Mesothelial cell of epicardium (in vitro differentiated cells): ENCODE measurements around the gene STK40. TPM values are rescaled to one million over a fixed set of nuclear protein-coding genes. Genes with fewer than 3 reads are reported as not detected.
A peak's percentile ranks its signal among the peaks of the same experiment; 100 is the strongest.

Experiments
- DNase-seq, 2 experiments: peaks; one replicate each; pipeline ENCODE4 v3.0.0; 2021; ENCODE audit warnings: low spot score in 2 of 2; ENCODE audit not compliant: unreplicated experiment in 2 of 2
- H3K27ac Mint-ChIP-seq: 2 replicates; pipeline ENCODE4 v1.8.0; 2021; ENCODE audit warnings: mixed read lengths
- H3K27me3 Mint-ChIP-seq: 2 replicates; pipeline ENCODE4 v1.8.0; 2021; ENCODE audit warnings: low read depth, mixed read lengths
- H3K36me3 Mint-ChIP-seq: 2 replicates; pipeline ENCODE4 v1.8.0; 2021; ENCODE audit warnings: mixed read lengths
- H3K4me1 Mint-ChIP-seq: 2 replicates; pipeline ENCODE4 v1.8.0; 2021; ENCODE audit warnings: mixed read lengths
- H3K4me3 Mint-ChIP-seq: 2 replicates; pipeline ENCODE4 v1.8.0; 2021; ENCODE audit warnings: mild to moderate bottlenecking, moderate library complexity, mixed read lengths
- H3K9me3 Mint-ChIP-seq: 2 replicates; pipeline ENCODE4 v1.8.0; 2021; ENCODE audit warnings: mixed read lengths
- total RNA-seq: library from RNA; stranded (reverse); gene quantifications from 3 replicates; pipeline ENCODE4 v1.2.1, GENCODE V29; 2021
- TF ChIP-seq, protein P1 (sequence below): fragments of 200-600 bp; sonication (generic); IDR thresholded peaks from one replicate; pipeline ENCODE4 v1.5.0; 2021; ENCODE audit warnings: antibody characterized with exemption; ENCODE audit not compliant: unreplicated experiment

Gene STK40
- total RNA-seq, 1 donor from 2014 or later = 42.7 TPM

DNA sequence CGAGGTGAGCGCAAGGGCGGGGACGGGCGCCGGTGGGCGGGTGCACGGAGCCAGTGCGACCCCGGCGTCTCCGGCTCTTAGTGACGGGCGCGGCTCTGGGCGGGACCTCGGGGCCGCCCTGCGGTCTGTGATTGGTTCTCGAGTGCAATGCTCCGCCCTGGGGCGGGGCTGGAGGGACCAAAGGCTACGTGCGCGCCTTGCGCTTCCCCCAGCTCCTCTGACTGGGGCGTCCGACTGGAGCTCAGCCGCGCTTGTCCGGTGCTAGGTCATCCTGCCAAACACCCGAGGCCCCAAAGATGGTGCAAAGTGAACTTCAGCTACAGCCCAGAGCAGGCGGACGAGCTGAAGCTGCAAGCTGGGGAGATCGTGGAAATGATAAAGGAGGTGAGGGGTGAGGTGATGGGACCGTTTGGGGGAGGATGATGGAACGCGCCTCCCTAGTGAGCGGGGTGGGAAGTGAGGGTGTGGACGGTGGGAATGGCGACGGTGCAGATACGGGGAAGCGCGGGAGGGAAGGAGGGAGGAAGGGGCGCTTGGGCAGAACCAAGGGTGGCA is 78.7 kb downstream of the STK40 start:
- peak; percentile 92 to 96 for DNase-seq
- H3K27ac Mint-ChIP-seq = peak overlapping the region; percentile 95
- peaks cover 17% of the 10 kb centered on the region for H3K4me1 Mint-ChIP-seq
- TF ChIP-seq, protein P1, sequence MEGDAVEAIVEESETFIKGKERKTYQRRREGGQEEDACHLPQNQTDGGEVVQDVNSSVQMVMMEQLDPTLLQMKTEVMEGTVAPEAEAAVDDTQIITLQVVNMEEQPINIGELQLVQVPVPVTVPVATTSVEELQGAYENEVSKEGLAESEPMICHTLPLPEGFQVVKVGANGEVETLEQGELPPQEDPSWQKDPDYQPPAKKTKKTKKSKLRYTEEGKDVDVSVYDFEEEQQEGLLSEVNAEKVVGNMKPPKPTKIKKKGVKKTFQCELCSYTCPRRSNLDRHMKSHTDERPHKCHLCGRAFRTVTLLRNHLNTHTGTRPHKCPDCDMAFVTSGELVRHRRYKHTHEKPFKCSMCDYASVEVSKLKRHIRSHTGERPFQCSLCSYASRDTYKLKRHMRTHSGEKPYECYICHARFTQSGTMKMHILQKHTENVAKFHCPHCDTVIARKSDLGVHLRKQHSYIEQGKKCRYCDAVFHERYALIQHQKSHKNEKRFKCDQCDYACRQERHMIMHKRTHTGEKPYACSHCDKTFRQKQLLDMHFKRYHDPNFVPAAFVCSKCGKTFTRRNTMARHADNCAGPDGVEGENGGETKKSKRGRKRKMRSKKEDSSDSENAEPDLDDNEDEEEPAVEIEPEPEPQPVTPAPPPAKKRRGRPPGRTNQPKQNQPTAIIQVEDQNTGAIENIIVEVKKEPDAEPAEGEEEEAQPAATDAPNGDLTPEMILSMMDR = no peak
- no peaks in the 10 kb centered on the region for H3K27me3 Mint-ChIP-seq
- no peaks in the 10 kb centered on the region for H3K9me3 Mint-ChIP-seq
- peak overlapping the region; percentile 99 for H3K4me3 Mint-ChIP-seq
- H3K36me3 Mint-ChIP-seq = peaks cover 29% of the 10 kb centered on the region

DNA sequence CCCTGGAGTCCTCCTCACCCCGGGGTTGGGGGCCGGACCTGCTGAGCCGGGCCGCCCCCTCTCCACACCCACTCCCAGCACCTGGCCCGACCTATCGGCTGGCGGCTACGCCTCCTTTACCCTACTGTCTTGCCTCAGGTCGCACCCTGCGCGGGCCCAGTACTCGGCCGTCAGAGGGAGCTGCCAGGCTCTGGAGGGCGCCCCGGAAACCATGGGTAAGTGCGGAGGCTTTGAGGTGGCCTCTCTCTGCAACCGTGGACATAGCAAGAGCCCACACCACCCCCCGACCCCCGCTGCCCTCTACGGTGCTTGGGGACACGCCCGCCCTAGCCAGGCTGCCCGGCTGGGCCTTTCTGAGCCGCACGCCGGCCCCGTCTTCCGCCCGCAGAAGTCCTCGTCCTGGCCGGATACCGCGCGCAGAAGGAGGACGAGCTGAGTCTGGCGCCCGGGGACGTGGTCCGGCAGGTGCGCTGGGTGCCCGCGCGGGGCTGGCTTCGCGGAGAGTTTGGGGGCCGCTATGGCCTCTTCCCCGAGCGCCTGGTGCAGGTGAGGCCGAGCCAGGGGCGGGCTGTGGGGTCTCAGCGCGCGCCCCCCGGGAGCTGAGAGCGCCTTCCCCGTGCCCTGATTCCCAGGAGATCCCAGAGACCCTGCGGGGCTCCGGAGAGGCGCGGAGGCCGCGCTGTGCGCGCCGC is 79.4 kb downstream of the STK40 start, which contains the start of gene SH3D21:
Gene SH3D21, plus strand, starts transcription at position 159 of the 692 bp plus-strand sequence. Its CDS starts 53 bp downstream, at position 212.
- Mint-ChIP-seq H3K36me3 (peaks cover 28% of the 10 kb centered on the region), H3K4me3 (peak within 1 kb of the TSS; percentile 99), H3K27me3 (no peaks in the 10 kb centered on the region), H3K9me3 (no peaks in the 10 kb centered on the region), H3K27ac (peak within 1 kb of the TSS; percentile 95), H3K4me1 (peaks cover 17% of the 10 kb centered on the region)
- peak in 1 of 2 experiments; percentile 56 for DNase-seq
- TF ChIP-seq, protein P1 = no peak

DNA sequence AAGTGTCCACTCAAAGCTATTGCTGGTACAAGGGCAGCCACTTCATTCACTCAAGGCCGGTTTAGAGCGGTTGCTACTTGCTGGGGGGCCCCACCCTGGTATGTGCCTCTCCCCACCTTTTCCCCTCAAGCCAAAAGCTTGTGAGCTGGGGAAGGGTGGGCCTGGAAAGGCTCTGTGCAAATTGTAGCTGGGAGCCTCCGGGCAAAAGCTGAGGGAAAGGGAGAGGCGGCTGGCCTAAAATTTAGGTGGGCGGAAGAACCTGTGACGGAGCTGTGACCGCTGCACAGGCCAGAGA is 79.9 kb downstream of the STK40 start:
- DNase-seq = peak in 1 of 2 experiments; percentile 42
- Mint-ChIP-seq H3K4me1 (peaks cover 17% of the 10 kb centered on the region), H3K27me3 (no peaks in the 10 kb centered on the region), H3K4me3 (peak overlapping the region; percentile 99), H3K27ac (peak overlapping the region; percentile 90), H3K36me3 (peaks cover 32% of the 10 kb centered on the region), H3K9me3 (no peaks in the 10 kb centered on the region)
- TF ChIP-seq, protein P1 = no peak

DNA sequence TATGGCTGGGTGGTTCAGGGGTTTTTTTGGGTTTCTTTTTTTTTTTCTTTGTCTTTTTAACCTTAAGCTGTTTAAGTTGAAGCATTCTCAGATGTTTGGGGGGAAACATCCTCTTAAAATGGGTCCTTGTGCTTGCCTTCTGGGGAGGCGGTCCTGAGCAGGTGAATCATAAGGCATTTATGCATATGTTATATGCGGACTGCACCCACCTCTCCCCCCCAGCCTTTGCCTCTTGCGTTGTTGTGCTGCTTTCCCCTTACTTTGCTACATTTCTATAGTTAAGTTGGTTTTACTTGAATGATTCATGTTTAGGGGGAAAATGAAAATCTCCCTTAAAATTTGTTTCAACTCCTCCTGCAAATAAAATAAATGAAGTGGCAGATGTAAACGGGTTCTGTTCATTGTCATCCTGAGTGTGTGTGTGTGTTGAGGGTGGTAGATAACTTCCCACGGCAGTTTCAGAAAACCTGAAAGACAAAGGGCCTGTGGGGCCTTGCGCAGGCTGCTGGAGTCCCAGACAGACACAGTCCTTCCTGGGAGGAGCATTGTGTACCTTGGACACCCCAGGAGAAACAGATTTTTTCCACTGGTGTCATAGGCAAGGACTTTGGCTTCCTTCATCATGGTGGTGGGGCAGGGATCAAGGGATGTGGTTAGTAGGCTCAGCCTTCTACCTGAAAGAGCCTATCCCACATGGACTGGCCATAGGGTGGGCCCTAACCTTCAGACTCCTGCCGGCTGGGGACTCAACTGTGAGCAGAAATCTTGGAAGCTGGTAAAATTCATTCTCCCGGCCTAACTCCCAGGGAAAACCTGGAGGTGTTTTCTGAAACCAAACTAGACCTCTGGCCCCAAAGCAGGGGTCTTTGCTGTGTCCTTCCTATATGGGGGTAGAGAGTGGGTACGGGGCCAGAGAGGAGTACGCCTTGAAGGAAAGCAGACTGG is 80.5 kb downstream of the STK40 start:
- peak overlapping the region; percentile 90 for H3K27ac Mint-ChIP-seq

DNA sequence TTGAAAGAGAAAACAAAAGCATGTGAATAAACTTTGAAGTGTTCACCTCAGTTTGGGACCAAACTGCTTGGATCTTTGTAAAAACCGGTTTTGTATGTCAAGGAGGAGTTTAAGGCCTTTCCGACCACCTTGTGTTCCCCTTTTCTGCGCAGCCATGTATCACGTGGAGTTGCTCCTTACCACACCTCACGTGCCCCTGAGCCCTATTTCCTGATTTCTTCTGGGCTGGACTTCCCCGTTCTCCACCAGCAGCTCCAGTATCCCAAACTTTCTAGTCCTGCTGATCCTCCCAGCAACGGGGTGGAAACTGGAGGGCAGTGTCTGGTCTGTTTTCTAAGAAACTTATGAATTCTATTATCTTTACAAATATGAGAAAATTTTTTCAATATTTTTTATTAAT is 81.2 kb downstream of the STK40 start:
- Mint-ChIP-seq H3K4me1 (peaks cover 17% of the 10 kb centered on the region), H3K9me3 (no peaks in the 10 kb centered on the region), H3K4me3 (no peak overlapping the region), H3K36me3 (peaks cover 34% of the 10 kb centered on the region), H3K27me3 (no peaks in the 10 kb centered on the region), H3K27ac (no peak overlapping the region)
- DNase-seq = no peak
- TF ChIP-seq, protein P1 = no peak

More for the DNA sequence above, 80.5 kb downstream of the STK40 start:
- Mint-ChIP-seq H3K4me1 (peaks cover 17% of the 10 kb centered on the region), H3K4me3 (peak overlapping the region; percentile 99), H3K27me3 (no peaks in the 10 kb centered on the region), H3K36me3 (peaks cover 32% of the 10 kb centered on the region), H3K9me3 (no peaks in the 10 kb centered on the region)
- no peak for DNase-seq
- TF ChIP-seq, protein P1 = no peak
